Stimulated activated memory B cell treated with anti-CD40 and anti-IgM and Interleukin-4, amounts not matched to agents 10 μg/mL and 1 μg/mL and 100 μg/mL, for 72 hours (primary cell): ENCODE data around the gene ANGPTL5.
A peak's percentile ranks its signal among the peaks of the same experiment; 100 is the strongest.

ENCODE experiments used
- ATAC-seq: fragments of 150-1000 bp; cut with Tn5 transposase; 2 replicates; pipeline ENCODE4 v1.10.0; 2021
- H3K27ac Mint-ChIP-seq: one replicate; pipeline ENCODE4 v1.8.0; 2022; ENCODE audit warnings: mild to moderate bottlenecking, mixed read lengths
- H3K27me3 Mint-ChIP-seq: one replicate; pipeline ENCODE4 v1.8.0; 2022; ENCODE audit warnings: mixed read lengths
- H3K36me3 Mint-ChIP-seq: one replicate; pipeline ENCODE4 v1.8.0; 2022; ENCODE audit warnings: mixed read lengths
- H3K4me1 Mint-ChIP-seq: one replicate; pipeline ENCODE4 v1.8.0; 2022; ENCODE audit warnings: mixed read lengths
- H3K4me3 Mint-ChIP-seq: one replicate; pipeline ENCODE4 v1.8.0; 2022; ENCODE audit warnings: mild to moderate bottlenecking, moderate library complexity, mixed read lengths
- H3K9me3 Mint-ChIP-seq: one replicate; pipeline ENCODE4 v1.8.0; 2022; ENCODE audit warnings: mixed read lengths

The ANGPTL5 gene

GRCh38 chr11:101914738-101915426, 1.4 kb downstream of the ANGPTL5 start, which contains the start of gene CEP126:
TSS of gene CEP126 (plus strand) at chr11:101915010. CDS start at chr11:101915285, 275 bp downstream.
- Mint-ChIP-seq H3K4me3 (peak within 1 kb of the TSS; percentile 93), H3K4me1 (peaks cover 29% of the 10 kb centered on the region)
- ATAC-seq = peak; percentile 98

GRCh38 chr11:101914341-101914737, 2.0 kb downstream of the ANGPTL5 start:
- Mint-ChIP-seq H3K36me3 (no peaks in the 10 kb centered on the region), H3K27me3 (no peaks in the 10 kb centered on the region), H3K27ac (peak overlapping the region; percentile 89), H3K4me1 (peaks cover 29% of the 10 kb centered on the region), H3K4me3 (peak overlapping the region; percentile 93), H3K9me3 (no peaks in the 10 kb centered on the region)
- ATAC-seq = no peak

More at GRCh38 chr11:101914738-101915426, 1.4 kb downstream of the ANGPTL5 start, which contains the start of gene CEP126:
- no peaks in the 10 kb centered on the region for H3K9me3 Mint-ChIP-seq
- no peaks in the 10 kb centered on the region for H3K27me3 Mint-ChIP-seq
- peak within 1 kb of the TSS; percentile 89 for H3K27ac Mint-ChIP-seq
- H3K36me3 Mint-ChIP-seq = no peaks in the 10 kb centered on the region

- Mint-ChIP-seq H3K27ac (no peak overlapping the region), H3K4me3 (no peak overlapping the region), H3K36me3 (no peaks in the 10 kb centered on the region), H3K9me3 (no peaks in the 10 kb centered on the region), H3K4me1 (peaks cover 29% of the 10 kb centered on the region), H3K27me3 (no peaks in the 10 kb centered on the region)
- ATAC-seq = no peak
Observed at GRCh38 chr11:101913656-101914055, 2.7 kb downstream of the ANGPTL5 start.

- no peak overlapping the region for H3K27ac Mint-ChIP-seq
Observed at GRCh38 chr11:101912823-101913284, 3.5 kb downstream of the ANGPTL5 start.

DNA sequence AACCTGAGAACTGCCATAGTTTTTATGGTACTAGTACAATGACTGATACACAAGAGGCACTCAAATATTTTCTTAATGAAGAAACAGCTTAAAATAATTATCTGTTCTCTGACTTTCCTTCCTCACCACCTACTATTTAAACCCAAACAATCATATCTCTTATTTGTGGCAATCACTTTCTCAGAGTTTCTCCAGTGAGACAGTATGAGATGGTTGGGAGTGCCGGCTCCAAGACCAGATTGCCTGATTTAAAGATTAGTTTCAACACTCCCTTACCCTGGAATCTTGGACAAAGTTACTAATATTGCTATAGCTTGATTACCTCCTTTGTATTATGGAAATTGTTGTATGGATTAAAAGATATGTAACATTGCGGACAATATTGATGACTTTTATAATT, 7.2 kb downstream of the ANGPTL5 start:
- Mint-ChIP-seq H3K27ac (no peak overlapping the region), H3K36me3 (no peaks in the 10 kb centered on the region), H3K4me3 (no peak overlapping the region), H3K9me3 (no peaks in the 10 kb centered on the region), H3K4me1 (no peaks in the 10 kb centered on the region), H3K27me3 (peaks cover 11% of the 10 kb centered on the region)
- ATAC-seq = no peak

More at GRCh38 chr11:101912823-101913284, 3.5 kb downstream of the ANGPTL5 start:
- Mint-ChIP-seq H3K4me3 (no peak overlapping the region), H3K27me3 (no peaks in the 10 kb centered on the region), H3K9me3 (no peaks in the 10 kb centered on the region), H3K4me1 (peaks cover 29% of the 10 kb centered on the region), H3K36me3 (no peaks in the 10 kb centered on the region)
- no peak for ATAC-seq

- H3K27me3 Mint-ChIP-seq = peaks cover 20% of the 10 kb centered on the region
- H3K4me3 Mint-ChIP-seq = no peak overlapping the region
- ATAC-seq = no peak
- no peaks in the 10 kb centered on the region for H3K36me3 Mint-ChIP-seq
- no peak overlapping the region for H3K27ac Mint-ChIP-seq
- no peaks in the 10 kb centered on the region for H3K9me3 Mint-ChIP-seq
- no peaks in the 10 kb centered on the region for H3K4me1 Mint-ChIP-seq
Observed at GRCh38 chr11:101907815-101908214, 8.5 kb downstream of the ANGPTL5 start.

- Mint-ChIP-seq H3K4me3 (no peak overlapping the region), H3K27ac (no peak overlapping the region), H3K36me3 (no peaks in the 10 kb centered on the region), H3K4me1 (no peaks in the 10 kb centered on the region), H3K9me3 (no peaks in the 10 kb centered on the region), H3K27me3 (peaks cover 30% of the 10 kb centered on the region)
- no peak for ATAC-seq
Observed at GRCh38 chr11:101894505-101894904, 21.8 kb downstream of the ANGPTL5 start.

- H3K9me3 Mint-ChIP-seq = no peaks in the 10 kb centered on the region
- H3K27ac Mint-ChIP-seq = no peak overlapping the region
- H3K4me3 Mint-ChIP-seq = no peak overlapping the region
- H3K27me3 Mint-ChIP-seq = peaks cover 32% of the 10 kb centered on the region
- no peak for ATAC-seq
- H3K4me1 Mint-ChIP-seq = peaks cover 7% of the 10 kb centered on the region
- no peaks in the 10 kb centered on the region for H3K36me3 Mint-ChIP-seq
Observed at GRCh38 chr11:101889767-101890166, 26.6 kb downstream of the ANGPTL5 start.

DNA sequence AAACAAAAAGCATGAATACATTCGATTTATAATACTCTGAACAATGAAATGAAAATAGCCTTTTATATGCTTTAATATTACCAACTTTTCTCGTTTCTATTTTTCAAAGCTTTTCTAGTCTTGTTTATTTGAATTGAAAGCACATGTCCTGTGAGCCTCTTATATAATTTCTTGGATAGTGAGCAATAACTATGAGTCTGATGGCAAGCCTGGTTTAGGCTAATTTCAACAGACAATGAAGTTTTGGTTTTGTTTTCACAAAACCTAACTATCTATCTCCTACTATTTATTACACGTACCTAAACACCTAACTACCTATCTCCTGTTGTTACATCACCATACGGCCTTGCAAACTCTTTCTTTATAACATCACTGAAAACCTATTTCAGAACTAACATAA, 30.7 kb downstream of the ANGPTL5 start:
- no peak for ATAC-seq
- H3K4me1 Mint-ChIP-seq = peaks cover 7% of the 10 kb centered on the region
- no peak overlapping the region for H3K4me3 Mint-ChIP-seq
- no peak overlapping the region for H3K27ac Mint-ChIP-seq
- H3K9me3 Mint-ChIP-seq = no peaks in the 10 kb centered on the region
- H3K27me3 Mint-ChIP-seq = peaks cover 55% of the 10 kb centered on the region
- no peaks in the 10 kb centered on the region for H3K36me3 Mint-ChIP-seq

DNA sequence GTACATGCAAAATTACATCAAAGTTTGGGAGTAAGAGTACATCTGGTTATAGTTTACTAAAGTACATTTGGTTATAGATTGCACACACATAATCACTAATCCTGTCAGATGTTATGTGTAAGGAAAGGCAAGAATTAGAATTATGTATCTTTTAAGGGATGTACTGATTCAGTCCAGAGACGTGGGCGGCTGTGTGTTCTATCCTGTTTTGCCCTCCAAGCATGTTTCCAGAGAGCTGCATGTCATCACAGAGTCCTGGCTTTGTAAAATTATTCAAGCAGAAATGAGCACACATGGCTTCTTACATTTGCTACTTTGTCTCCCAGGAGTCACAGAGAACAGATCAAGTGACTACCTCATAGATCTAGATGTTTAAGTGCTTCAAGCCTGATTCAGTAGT, 34.7 kb downstream of the ANGPTL5 start:
- no peak overlapping the region for H3K27ac Mint-ChIP-seq
- ATAC-seq = no peak

DNA sequence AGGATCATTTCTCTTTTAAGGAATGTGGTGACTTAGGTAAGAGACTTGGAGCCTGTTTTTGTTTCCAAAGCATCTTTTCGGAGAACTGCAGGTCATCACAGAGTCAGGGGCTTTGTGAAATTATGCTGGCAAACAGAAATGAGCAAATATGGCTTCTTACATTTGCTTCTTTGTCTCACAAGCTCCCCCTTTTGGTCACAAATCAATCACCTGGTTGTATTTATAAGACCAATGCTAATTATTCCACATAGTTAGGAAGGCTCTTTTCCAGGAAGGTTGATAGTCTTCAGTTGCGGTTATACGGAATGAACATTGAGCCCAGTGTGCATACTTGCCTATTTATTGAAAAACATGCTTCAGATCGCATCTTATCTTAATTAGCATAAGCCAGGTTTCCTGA, 36.1 kb downstream of the ANGPTL5 start:
- Mint-ChIP-seq H3K4me1 (no peaks in the 10 kb centered on the region), H3K4me3 (no peak overlapping the region), H3K9me3 (no peaks in the 10 kb centered on the region), H3K36me3 (no peaks in the 10 kb centered on the region), H3K27me3 (peaks cover 62% of the 10 kb centered on the region), H3K27ac (no peak overlapping the region)
- ATAC-seq = no peak

More for the DNA sequence above, 34.7 kb downstream of the ANGPTL5 start:
- no peak overlapping the region for H3K4me3 Mint-ChIP-seq
- no peaks in the 10 kb centered on the region for H3K4me1 Mint-ChIP-seq
- no peaks in the 10 kb centered on the region for H3K36me3 Mint-ChIP-seq
- H3K9me3 Mint-ChIP-seq = no peaks in the 10 kb centered on the region
- H3K27me3 Mint-ChIP-seq = peaks cover 65% of the 10 kb centered on the region

DNA sequence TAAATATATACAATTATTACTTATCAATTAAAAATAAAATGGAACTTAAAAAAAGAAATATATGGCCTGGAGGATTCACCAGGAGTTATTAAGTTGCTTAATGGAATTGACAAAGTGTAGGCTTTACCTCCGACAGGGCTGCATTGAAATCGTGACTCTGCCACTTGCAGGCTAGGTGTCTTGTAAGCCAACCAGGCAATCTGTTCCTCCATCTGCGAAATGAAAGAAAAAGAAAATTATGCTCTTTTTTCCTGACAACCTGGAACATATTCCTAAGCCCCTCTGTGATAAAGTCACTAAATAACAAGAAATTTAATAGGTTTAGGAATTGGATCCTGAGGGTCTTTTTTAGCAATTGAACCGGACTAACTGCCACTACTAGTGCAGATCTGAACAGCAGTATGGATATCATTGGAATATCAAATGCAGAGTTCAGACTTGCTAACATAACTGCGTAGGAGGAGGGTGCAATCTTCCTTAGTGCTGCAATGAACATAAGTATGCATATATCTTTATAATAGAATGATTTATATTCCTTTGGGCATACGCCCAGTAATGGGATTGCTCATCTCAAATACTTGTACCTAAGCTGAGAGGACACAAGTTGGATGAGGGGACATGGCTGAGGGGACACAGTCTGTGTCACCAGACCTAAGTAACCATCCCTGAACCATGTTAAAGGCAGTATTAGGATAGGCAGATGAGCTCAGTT, 44.0 kb downstream of the ANGPTL5 start:
- Mint-ChIP-seq H3K4me3 (no peak overlapping the region), H3K9me3 (peaks cover 2% of the 10 kb centered on the region), H3K4me1 (no peaks in the 10 kb centered on the region), H3K27me3 (peaks cover 13% of the 10 kb centered on the region), H3K27ac (no peak overlapping the region), H3K36me3 (no peaks in the 10 kb centered on the region)
- no peak for ATAC-seq

- H3K27ac Mint-ChIP-seq = no peak overlapping the region
- no peaks in the 10 kb centered on the region for H3K36me3 Mint-ChIP-seq
- no peak overlapping the region for H3K4me3 Mint-ChIP-seq
- no peaks in the 10 kb centered on the region for H3K4me1 Mint-ChIP-seq
- peaks cover 3% of the 10 kb centered on the region for H3K27me3 Mint-ChIP-seq
- ATAC-seq = no peak
- H3K9me3 Mint-ChIP-seq = peaks cover 2% of the 10 kb centered on the region
Observed at GRCh38 chr11:101870510-101870909, 45.8 kb downstream of the ANGPTL5 start.

DNA sequence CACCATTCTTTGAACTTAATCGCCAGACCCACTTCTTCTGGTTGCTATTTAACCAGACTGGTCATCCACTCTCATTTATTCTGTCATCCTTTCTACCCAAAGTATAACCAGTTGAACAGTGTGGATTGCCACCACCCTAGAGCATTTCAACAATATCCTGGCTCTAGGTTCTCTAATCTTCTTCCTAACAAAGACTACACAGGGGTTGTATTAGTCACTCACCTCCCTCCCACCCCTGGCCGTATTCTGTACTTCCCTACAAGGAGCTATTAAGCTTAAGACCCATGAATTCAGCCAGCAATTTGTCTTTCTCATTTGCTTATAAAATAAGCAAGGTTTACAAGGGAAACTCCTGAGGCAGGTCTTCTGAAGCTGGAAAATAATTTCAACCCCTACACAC, 48.4 kb downstream of the ANGPTL5 start:
- H3K4me1 Mint-ChIP-seq = no peaks in the 10 kb centered on the region
- peaks cover 14% of the 10 kb centered on the region for H3K27me3 Mint-ChIP-seq
- H3K36me3 Mint-ChIP-seq = no peaks in the 10 kb centered on the region
- H3K4me3 Mint-ChIP-seq = no peak overlapping the region
- no peak for ATAC-seq
- no peak overlapping the region for H3K27ac Mint-ChIP-seq
- peaks cover 3% of the 10 kb centered on the region for H3K9me3 Mint-ChIP-seq

DNA sequence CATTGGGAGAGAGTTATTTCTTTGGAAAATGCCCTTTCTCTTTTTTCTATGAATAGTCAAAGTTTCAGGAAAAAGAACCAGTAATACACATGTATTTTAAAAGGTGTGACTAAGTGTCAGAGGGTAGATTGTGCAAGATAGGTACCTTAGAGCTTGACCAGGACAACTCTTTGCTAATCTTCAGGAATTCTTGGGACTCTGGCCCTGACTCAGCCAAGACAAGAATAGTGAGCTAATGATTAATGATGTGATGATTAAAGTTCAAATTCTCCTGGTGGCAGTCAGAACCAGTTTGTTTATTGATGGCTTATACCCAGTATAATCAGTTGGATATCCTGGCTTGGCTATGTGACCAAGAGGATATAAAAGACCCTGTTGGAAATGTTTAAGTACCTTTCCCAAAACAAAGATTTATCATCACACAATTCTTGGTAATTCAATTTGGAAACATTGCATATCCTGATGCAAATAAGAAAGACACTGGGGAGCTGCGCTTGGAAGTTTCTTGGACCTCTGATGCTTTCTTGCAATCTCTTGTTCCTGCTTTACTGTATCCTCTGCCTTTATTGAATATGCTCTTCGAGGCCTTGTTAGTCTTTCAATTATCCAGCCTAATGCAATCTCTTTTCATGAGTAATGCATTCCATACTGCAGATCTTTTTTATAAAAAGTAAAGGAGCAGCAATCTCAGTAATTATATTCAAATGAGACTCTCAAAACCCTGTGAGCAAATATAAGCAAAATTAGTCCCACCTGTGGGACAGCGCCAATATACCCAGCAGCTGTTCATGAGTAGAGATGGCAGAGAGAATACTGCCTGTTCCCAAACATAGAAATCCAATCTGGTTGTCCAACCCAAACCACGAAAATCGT, 49.5 kb downstream of the ANGPTL5 start:
- H3K4me1 Mint-ChIP-seq = no peaks in the 10 kb centered on the region
- peaks cover 14% of the 10 kb centered on the region for H3K27me3 Mint-ChIP-seq
- peaks cover 3% of the 10 kb centered on the region for H3K9me3 Mint-ChIP-seq
- no peaks in the 10 kb centered on the region for H3K36me3 Mint-ChIP-seq
- no peak overlapping the region for H3K4me3 Mint-ChIP-seq
- no peak overlapping the region for H3K27ac Mint-ChIP-seq
- no peak for ATAC-seq
